ENCODE measurements around the gene COL4A1. TPM values are rescaled to one million over a fixed set of nuclear protein-coding genes. Genes with fewer than 3 reads are reported as not detected.

Gene COL4A1
- total RNA-seq, 2 experiments from 2014 or later: 0.08 to 0.16 TPM

- H3K4me3 Mint-ChIP-seq: no peak overlapping the region
- Histone ChIP-seq H3K4me1 (ENCODE audit: insufficient read depth, low read length) (no peaks in the 10 kb centered on the region), H3K27me3 (ENCODE audit: control insufficient read depth in 1 of 2, insufficient read depth in 2 of 2, low read length in 2 of 2) (no peaks in the 10 kb centered on the region), H3K27ac (ENCODE audit: low read depth in 1 of 2, low read length in 2 of 2) (no peak overlapping the region), H3K36me3 (ENCODE audit: insufficient read depth, low read length) (no peaks in the 10 kb centered on the region), H3K9me3 (ENCODE audit: control insufficient read depth in 1 of 2, insufficient read depth in 1 of 2, low read length in 2 of 2) (no peaks in the 10 kb centered on the region), H3K4me3 (ENCODE audit: low read length) (no peak overlapping the region)
- no peaks in the 10 kb centered on the region for H3K36me3 Mint-ChIP-seq (ENCODE audit: low read depth)
- DNase-seq: no peak
- ATAC-seq (ENCODE audit: poor library complexity): no peak
- H3K4me1 Mint-ChIP-seq (ENCODE audit: low read depth): no peaks in the 10 kb centered on the region
- no peaks in the 10 kb centered on the region for H3K9me3 Mint-ChIP-seq
- intact Hi-C loops (cut with DNase I, micrococcal nuclease): no loop called here
- TF ChIP-seq CTCF (IDR thresholded peaks at IDR 0.05): no peak
- H3K27me3 Mint-ChIP-seq: peaks cover 24% of the 10 kb centered on the region
- H3K27ac Mint-ChIP-seq: no peak overlapping the region
- POLR2A ChIA-PET: no interaction called here
- CTCF ChIA-PET: no interaction called here
These were observed 32.3 kb downstream of the COL4A1 start for GRCh38 chr13:110274687-110275086.

- Mint-ChIP-seq H3K27ac (no peak overlapping the region), H3K4me3 (no peak overlapping the region), H3K36me3 (ENCODE audit: low read depth) (no peaks in the 10 kb centered on the region), H3K4me1 (ENCODE audit: low read depth) (no peaks in the 10 kb centered on the region), H3K27me3 (peaks cover 14% of the 10 kb centered on the region), H3K9me3 (no peaks in the 10 kb centered on the region)
- Histone ChIP-seq H3K27ac (ENCODE audit: low read depth in 1 of 2, low read length in 2 of 2) (no peak overlapping the region), H3K4me1 (ENCODE audit: insufficient read depth, low read length) (no peaks in the 10 kb centered on the region), H3K4me3 (ENCODE audit: low read length) (no peak overlapping the region), H3K36me3 (ENCODE audit: insufficient read depth, low read length) (no peaks in the 10 kb centered on the region), H3K27me3 (ENCODE audit: control insufficient read depth in 1 of 2, insufficient read depth in 2 of 2, low read length in 2 of 2) (no peaks in the 10 kb centered on the region), H3K9me3 (ENCODE audit: control insufficient read depth in 1 of 2, insufficient read depth in 1 of 2, low read length in 2 of 2) (no peaks in the 10 kb centered on the region)
- DNase-seq (no peak), ATAC-seq (ENCODE audit: poor library complexity) (no peak)
- intact Hi-C loops (cut with DNase I, micrococcal nuclease): no loop called here
- POLR2A ChIA-PET: no interaction called here
- CTCF ChIA-PET: no interaction called here
- TF ChIP-seq CTCF (IDR thresholded peaks at IDR 0.05): no peak
These were observed 33.7 kb downstream of the COL4A1 start for GRCh38 chr13:110273254-110273653.

- Mint-ChIP-seq H3K4me3 (no peak overlapping the region), H3K27ac (no peak overlapping the region), H3K36me3 (ENCODE audit: low read depth) (no peaks in the 10 kb centered on the region), H3K27me3 (peaks cover 8% of the 10 kb centered on the region), H3K9me3 (no peaks in the 10 kb centered on the region), H3K4me1 (ENCODE audit: low read depth) (no peaks in the 10 kb centered on the region)
- H3K9me3 ChIP-seq (ENCODE audit: control insufficient read depth in 1 of 2, insufficient read depth in 1 of 2, low read length in 2 of 2): no peaks in the 10 kb centered on the region
- no peaks in the 10 kb centered on the region for H3K4me1 ChIP-seq (ENCODE audit: insufficient read depth, low read length)
- ATAC-seq (ENCODE audit: poor library complexity): no peak
- no peaks in the 10 kb centered on the region for H3K27me3 ChIP-seq (ENCODE audit: control insufficient read depth in 1 of 2, insufficient read depth in 2 of 2, low read length in 2 of 2)
- ChIA-PET CTCF (no interaction called here), POLR2A (no interaction called here)
- no peak for TF ChIP-seq CTCF (IDR thresholded peaks at IDR 0.05)
- intact Hi-C loops (cut with DNase I, micrococcal nuclease): no loop called here
- no peak for DNase-seq
- H3K27ac ChIP-seq (ENCODE audit: low read depth in 1 of 2, low read length in 2 of 2): no peak overlapping the region
- H3K4me3 ChIP-seq (ENCODE audit: low read length): no peak overlapping the region
- no peaks in the 10 kb centered on the region for H3K36me3 ChIP-seq (ENCODE audit: insufficient read depth, low read length)
These were observed 34.3 kb downstream of the COL4A1 start for GRCh38 chr13:110272651-110273050.

Measured in CD4-positive, alpha-beta T cell (primary cell).